ENCODE results near the gene SRRM5. TPM values are rescaled to one million over a fixed set of nuclear protein-coding genes. Genes with fewer than 3 reads are reported as not detected.
A peak's percentile ranks its signal among the peaks of the same experiment; 100 is the strongest.

The SRRM5 gene
- total RNA-seq, 2 experiments from 2014 or later = 0.41 to 0.54 TPM

DNA sequence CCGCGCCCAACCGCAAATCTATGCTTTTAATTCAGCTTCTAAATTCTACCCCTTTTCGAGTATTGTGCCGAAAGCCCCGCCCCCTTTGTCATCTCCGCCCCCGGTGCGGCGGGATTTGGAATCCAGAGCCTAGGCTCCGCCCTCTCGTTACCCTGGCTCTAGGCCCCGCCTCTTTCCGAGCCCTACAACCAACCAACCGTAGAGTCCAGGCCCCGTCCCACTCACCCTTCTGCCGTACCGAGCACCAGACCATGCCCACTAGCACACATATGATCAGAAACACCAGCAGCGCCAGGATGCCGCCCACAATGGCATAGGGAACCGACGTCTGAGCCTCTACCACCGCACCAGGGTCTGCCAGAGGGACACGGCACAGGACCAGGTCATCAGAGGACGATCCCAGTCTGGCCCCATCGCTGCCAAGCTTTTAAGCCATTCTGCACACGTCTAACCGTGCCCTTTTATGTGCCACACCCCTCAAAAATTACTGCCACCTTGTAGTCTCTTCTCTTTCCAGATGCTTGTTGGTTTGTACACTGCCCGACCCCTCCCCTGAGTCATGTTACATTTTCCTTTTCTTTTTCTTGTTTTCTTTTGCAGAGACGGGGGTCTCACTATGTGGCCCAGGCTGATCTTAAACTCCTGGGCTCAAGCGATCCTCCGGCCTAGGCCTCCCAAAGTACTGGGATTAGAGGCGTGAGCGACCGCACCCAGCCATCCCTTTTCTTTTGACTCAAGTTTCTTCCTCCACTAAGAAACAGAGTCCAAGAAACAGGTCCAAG, 12.2 kb downstream of the SRRM5 start:
- ChIA-PET CTCF (interaction anchor here (1.4 kb wide), 2 partner anchors 29 to 69 kb away, joined by 4 to 5 read pairs; no protein-coding TSS in a partner anchor), POLR2A (interaction anchor here (1.2 kb wide), 1 partner anchor 24 kb away, joined by 3 read pairs; no protein-coding TSS in a partner anchor)
- intact Hi-C loops (cut with micrococcal nuclease) = no loop called here
- TF ChIP-seq, protein P1, sequence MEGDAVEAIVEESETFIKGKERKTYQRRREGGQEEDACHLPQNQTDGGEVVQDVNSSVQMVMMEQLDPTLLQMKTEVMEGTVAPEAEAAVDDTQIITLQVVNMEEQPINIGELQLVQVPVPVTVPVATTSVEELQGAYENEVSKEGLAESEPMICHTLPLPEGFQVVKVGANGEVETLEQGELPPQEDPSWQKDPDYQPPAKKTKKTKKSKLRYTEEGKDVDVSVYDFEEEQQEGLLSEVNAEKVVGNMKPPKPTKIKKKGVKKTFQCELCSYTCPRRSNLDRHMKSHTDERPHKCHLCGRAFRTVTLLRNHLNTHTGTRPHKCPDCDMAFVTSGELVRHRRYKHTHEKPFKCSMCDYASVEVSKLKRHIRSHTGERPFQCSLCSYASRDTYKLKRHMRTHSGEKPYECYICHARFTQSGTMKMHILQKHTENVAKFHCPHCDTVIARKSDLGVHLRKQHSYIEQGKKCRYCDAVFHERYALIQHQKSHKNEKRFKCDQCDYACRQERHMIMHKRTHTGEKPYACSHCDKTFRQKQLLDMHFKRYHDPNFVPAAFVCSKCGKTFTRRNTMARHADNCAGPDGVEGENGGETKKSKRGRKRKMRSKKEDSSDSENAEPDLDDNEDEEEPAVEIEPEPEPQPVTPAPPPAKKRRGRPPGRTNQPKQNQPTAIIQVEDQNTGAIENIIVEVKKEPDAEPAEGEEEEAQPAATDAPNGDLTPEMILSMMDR (IDR thresholded peaks at IDR 0.05) = no peak
- Mint-ChIP-seq H3K27me3 (peaks cover 7% of the 10 kb centered on the region), H3K27ac (no peak overlapping the region), H3K36me3 (ENCODE audit: low read depth) (peaks cover 3% of the 10 kb centered on the region), H3K4me3 (no peak overlapping the region), H3K9me3 (no peaks in the 10 kb centered on the region), H3K4me1 (ENCODE audit: low read depth) (peaks cover 22% of the 10 kb centered on the region)
- peak; percentile 33 for DNase-seq
- ATAC-seq = no peak

DNA sequence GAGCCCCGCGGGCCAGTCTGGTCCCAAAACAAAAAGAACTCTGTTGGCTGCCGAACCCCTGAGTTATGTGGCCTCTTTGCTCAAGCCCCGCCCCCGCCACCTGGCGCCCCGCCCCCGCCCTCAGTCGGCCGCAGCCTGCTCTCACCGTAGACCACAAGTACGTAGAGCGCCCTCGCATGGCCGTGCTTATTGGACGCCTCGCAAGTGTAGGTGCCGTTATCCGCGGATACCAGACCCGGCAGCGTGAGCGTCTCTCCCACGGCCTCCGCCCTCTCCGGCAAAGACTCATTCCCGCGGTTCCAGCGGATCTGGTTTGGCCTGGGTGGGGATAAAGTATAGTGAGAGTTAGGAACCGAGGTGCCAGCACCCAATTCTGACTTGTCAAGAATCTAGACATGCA, 13.0 kb downstream of the SRRM5 start:
- H3K27me3 Mint-ChIP-seq = peaks cover 7% of the 10 kb centered on the region
- peaks cover 21% of the 10 kb centered on the region for H3K4me1 Mint-ChIP-seq (ENCODE audit: low read depth)
- POLR2A ChIA-PET = no interaction called here
- CTCF ChIA-PET = interaction anchor here (1.0 to 1.6 kb wide), 4 partner anchors 30 to 178 kb away, joined by 3 to 4 read pairs (median 4); no protein-coding TSS in a partner anchor
- H3K36me3 Mint-ChIP-seq (ENCODE audit: low read depth) = peaks cover 3% of the 10 kb centered on the region
- no peak overlapping the region for H3K4me3 Mint-ChIP-seq
- TF ChIP-seq, protein P1 (IDR thresholded peaks at IDR 0.05) = peak; percentile 47
- no peak overlapping the region for H3K27ac Mint-ChIP-seq
- no peaks in the 10 kb centered on the region for H3K9me3 Mint-ChIP-seq
- intact Hi-C loops (cut with micrococcal nuclease) = no loop called here
- DNase-seq (peak; percentile 97), ATAC-seq (peak; percentile 92)

DNA sequence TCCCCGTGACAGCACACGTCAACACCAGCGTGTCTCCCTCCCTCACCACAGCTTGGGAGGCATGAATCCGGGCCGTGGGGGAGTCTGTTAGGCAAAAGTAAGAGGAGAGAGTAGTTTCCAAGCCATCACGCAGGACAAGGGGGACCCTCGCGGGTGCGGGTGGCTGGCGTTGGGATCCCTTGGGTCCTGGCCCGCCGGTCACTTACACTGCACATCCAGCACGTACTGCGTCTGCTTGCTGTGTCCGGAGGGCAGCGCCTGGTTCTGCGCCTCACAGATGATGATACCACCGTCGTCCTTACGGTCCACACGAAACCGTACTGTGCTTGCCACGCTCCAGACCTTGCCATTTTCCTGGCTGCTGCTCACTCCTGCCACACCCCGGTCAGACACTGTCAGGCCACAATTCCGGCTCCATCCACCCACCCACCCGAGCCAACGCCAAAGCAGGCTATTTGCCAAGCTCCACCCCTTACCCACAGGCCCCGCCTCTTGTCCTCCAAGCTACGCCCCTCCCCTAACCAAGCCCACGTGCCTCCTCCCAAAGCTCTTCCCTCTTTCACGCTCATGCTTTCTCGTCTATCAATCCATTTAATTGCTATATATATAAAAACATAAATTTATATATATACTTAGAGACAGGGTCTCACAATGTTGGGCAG, 14.2 kb downstream of the SRRM5 start:
- Mint-ChIP-seq H3K4me3 (no peak overlapping the region), H3K4me1 (ENCODE audit: low read depth) (peaks cover 14% of the 10 kb centered on the region), H3K27ac (no peak overlapping the region), H3K9me3 (no peaks in the 10 kb centered on the region), H3K36me3 (ENCODE audit: low read depth) (no peaks in the 10 kb centered on the region), H3K27me3 (peaks cover 7% of the 10 kb centered on the region)
- ATAC-seq = peak; percentile 32
- ChIA-PET CTCF (interaction anchor here (1.0 to 1.6 kb wide), 4 partner anchors 31 to 179 kb away, joined by 3 to 4 read pairs (median 4); no protein-coding TSS in a partner anchor), POLR2A (interaction anchor here (0.5 to 0.9 kb wide), 2 partner anchors 93 to 148 kb away, joined by 3 read pairs; partner anchors contain the start of gene ZNF575)
- intact Hi-C loops (cut with micrococcal nuclease) = no loop called here
- TF ChIP-seq, protein P1 (IDR thresholded peaks at IDR 0.05) = no peak
- DNase-seq = peak; percentile 36

DNA sequence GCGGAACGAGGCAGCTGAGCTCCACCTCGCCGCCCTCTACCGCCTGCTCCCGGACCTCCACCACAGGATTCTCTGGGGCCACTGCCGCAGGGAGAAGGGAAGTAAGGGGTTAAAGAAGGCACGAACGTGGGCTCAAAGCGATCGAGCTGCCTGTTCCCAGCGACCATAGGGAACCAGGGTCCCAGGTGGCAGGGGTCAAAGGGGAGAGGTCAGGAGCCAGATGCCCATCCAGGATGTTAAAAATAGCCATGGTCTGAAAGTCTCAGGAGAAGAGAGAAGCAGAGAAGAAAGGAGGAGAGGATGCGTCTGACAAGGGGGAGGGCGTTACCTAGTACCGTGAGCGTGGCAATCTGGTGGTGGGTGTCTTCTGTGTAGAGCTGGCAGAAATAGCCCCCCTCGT, 14.9 kb downstream of the SRRM5 start:
- Mint-ChIP-seq H3K27me3 (peaks cover 7% of the 10 kb centered on the region), H3K4me3 (no peak overlapping the region), H3K27ac (no peak overlapping the region), H3K9me3 (no peaks in the 10 kb centered on the region), H3K36me3 (ENCODE audit: low read depth) (no peaks in the 10 kb centered on the region), H3K4me1 (ENCODE audit: low read depth) (peaks cover 14% of the 10 kb centered on the region)
- ATAC-seq (no peak), DNase-seq (no peak)
- intact Hi-C loops (cut with micrococcal nuclease) = no loop called here
- TF ChIP-seq, protein P1 (IDR thresholded peaks at IDR 0.05) = no peak
- ChIA-PET POLR2A (interaction anchor here (0.9 kb wide), 1 partner anchor 94 kb away, joined by 3 read pairs; the partner anchor contains the start of gene ZNF575), CTCF (interaction anchor here (1.5 to 1.6 kb wide), 2 partner anchors 41 to 71 kb away, joined by 3 to 4 read pairs; no protein-coding TSS in a partner anchor)

All from activated CD8-positive, alpha-beta T cell treated with anti-CD3 and anti-CD28 coated beads for 36 hours (primary cell).